ENCODE measurements around the gene TOP2B. TPM values are rescaled to one million over a fixed set of nuclear protein-coding genes. Genes with fewer than 3 reads are reported as not detected.

TOP2B gene
- polyA plus RNA-seq, 6 donors from 2014 or later, result 44.4 to 95.7 (median 66.8) TPM

DNA sequence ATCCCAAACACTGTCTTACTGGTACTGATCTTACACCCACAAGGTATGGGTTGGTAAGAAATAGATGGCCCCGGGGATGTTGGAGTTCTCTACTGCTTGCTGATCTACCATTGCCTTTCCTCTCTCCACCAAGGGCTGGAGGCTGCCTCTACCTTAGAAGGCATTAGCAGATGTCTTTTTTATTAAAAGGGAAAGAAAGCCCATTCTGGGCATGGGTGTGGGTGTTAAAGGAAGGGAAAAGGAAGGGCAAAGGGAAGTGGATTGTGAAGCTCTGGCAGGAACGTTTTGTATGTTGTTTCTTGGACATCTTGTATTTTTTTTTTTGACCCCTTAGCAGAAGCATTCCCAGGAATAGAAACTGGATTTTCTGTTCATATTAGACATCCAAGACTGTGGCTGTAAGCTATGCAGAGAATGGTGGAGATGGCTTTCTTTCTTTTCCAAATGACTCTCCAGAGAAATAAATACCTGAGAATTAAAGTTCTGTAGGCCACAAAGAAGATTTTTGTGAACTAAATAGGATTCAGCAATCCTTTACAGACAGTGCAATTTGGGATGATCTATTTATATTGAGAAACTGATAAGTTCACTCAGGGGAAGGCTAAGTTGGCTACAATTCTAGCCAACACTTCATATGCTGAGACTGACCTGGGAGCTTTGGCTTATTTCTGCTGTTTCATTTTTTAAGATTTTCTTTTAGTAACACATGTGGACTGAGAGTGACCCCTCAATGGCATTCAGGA lies 108.8 kb downstream of the TOP2B start:
- no peaks in the 10 kb centered on the region for H3K36me3 Mint-ChIP-seq
- H3K4me3 Mint-ChIP-seq, result no peak overlapping the region
- no peak overlapping the region for H3K27ac Mint-ChIP-seq
- peaks cover 5 to 11% (median 6%) of the 10 kb centered on the region in 3 donors for H3K27me3 Mint-ChIP-seq
- no peak for ATAC-seq (ENCODE audit: low read depth in 2 of 2)
- no peaks in the 10 kb centered on the region for H3K4me1 Mint-ChIP-seq
- peaks cover 0 to 3% (median 0%) of the 10 kb centered on the region in 7 donors for H3K9me3 Mint-ChIP-seq
- DNase-seq, result no peak

DNA sequence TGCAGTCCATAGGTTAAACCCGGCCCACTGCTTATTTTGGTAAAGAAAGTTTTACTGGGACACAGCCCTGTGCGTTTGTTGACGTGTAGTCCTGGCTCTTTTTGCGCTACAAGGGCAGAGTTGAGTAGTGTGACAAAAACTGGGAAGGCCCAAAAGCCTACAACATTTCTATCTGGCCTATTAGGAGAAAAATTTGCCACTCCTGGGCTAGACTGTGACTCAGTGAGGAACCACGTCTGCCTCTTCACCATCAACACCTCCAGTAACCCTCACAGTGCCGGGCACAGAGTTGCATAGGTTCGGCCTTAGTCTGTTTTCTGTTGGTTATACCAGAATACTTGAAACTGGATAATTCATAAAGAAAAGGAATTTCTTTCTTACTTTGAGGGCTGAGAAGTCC lies 110.3 kb downstream of the TOP2B start:
- no peaks in the 10 kb centered on the region for H3K4me1 Mint-ChIP-seq
- H3K9me3 Mint-ChIP-seq, result peaks cover 0 to 4% (median 0%) of the 10 kb centered on the region in 7 donors
- ATAC-seq (ENCODE audit: low read depth in 2 of 2) (no peak), DNase-seq (no peak)
- H3K36me3 Mint-ChIP-seq, result no peaks in the 10 kb centered on the region
- H3K27ac Mint-ChIP-seq, result no peak overlapping the region
- peaks cover 6 to 11% (median 8%) of the 10 kb centered on the region in 3 donors for H3K27me3 Mint-ChIP-seq
- no peak overlapping the region for H3K4me3 Mint-ChIP-seq

DNA sequence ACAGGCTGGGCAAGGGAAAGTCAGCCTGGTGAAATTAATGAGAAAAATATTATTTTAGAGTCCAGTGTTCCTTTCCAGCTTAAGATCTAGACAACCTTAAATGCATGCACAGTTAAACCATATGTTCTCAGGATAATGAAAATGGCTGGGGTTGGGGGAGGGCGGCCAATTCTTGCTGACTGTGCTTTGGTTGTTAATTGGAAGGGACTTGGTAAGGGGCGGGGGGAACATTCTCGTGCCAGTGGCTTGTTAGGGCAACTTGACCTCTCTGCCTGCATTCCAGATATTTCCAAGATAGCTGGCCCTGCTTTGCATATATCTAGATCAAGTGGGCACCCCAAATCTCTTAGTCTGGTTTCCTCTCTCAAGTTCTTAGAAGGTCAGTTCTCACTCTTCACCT lies 112.5 kb downstream of the TOP2B start:
- no peaks in the 10 kb centered on the region for H3K4me1 Mint-ChIP-seq
- H3K36me3 Mint-ChIP-seq, result no peaks in the 10 kb centered on the region
- H3K4me3 Mint-ChIP-seq, result no peak overlapping the region
- DNase-seq (no peak), ATAC-seq (ENCODE audit: low read depth in 2 of 2) (no peak)
- no peak overlapping the region for H3K27ac Mint-ChIP-seq
- H3K27me3 Mint-ChIP-seq, result peaks cover 8 to 12% (median 11%) of the 10 kb centered on the region in 3 donors
- H3K9me3 Mint-ChIP-seq, result peaks cover 0 to 4% (median 0%) of the 10 kb centered on the region in 7 donors

DNA sequence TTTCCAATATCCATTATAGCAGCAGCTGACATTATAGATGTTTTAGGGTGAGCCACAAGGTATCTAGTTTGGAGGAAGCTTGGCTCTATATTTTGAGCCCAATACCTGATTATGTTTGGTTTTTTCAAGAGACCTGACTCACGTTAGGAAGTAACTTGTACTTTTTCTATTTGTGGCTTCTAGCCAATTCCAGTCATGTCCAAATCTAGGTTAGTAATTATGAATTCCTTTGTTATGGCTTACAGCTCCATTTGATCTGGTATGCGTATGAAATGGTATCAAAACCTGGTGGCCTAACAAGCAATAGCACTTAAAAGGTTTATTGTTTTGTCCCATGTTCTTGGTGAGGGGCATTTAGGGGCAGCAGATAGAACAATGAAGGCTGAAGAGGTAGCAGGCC lies 115.9 kb downstream of the TOP2B start:
- Mint-ChIP-seq H3K27me3 (peaks cover 9 to 20% (median 16%) of the 10 kb centered on the region in 3 donors), H3K36me3 (no peaks in the 10 kb centered on the region), H3K27ac (no peak overlapping the region), H3K4me3 (no peak overlapping the region), H3K9me3 (peaks cover 0 to 4% (median 0%) of the 10 kb centered on the region in 7 donors), H3K4me1 (no peaks in the 10 kb centered on the region)
- no peak for ATAC-seq (ENCODE audit: low read depth in 2 of 2)
- DNase-seq, result no peak

DNA sequence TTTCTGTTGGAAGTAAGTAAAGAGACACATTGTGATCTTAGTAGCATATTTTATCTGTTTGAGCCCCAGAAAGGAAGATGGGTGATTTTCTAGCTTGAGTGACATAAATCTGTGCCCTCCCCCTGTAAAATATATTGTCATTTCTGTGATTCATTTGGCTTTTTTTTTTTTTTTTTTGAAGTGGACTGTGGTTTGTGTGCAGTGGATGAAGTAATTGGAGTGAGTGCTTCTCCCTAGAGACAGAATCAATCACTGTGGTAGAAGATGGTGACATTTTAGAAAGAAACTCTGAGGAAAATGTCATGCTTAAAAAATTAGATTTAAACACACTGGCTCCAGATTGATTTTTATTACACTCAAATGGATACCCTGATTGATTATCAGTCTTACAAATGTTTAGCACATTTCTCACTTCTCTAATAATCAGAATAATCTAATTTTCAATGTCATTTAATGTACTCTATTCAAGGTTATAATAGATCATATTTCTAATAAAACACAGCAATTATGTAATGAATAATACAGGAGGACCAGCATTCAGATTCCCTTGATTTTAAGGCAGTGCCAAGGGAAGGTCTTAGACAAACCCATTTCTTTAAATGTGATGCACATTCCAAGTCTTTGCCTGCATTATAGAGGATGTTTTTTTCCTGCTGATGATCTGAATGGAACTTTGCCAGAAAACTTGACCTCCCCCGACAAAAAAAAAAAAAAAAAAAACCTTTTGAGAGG lies 116.6 kb downstream of the TOP2B start:
- Mint-ChIP-seq H3K27ac (no peak overlapping the region), H3K4me3 (no peak overlapping the region), H3K36me3 (no peaks in the 10 kb centered on the region), H3K9me3 (peaks cover 0 to 4% (median 0%) of the 10 kb centered on the region in 7 donors), H3K4me1 (no peaks in the 10 kb centered on the region), H3K27me3 (peaks cover 6 to 26% (median 16%) of the 10 kb centered on the region in 3 donors)
- no peak for DNase-seq
- ATAC-seq (ENCODE audit: low read depth in 2 of 2), result no peak

Other genes starting within 250 kb of the TOP2B start
- under 1 TPM in 2 of 6 donors, not detected in 4; 0.13 to 0.17 TPM for gene RARB, start 236.6 kb downstream of the TOP2B start, polyA plus RNA-seq (ENCODE audit: low read depth in 6 of 6)
- gene NGLY1, start 118.5 kb upstream of the TOP2B start, polyA plus RNA-seq (ENCODE audit: low read depth in 6 of 6), result 100 to 1,000 TPM in 2 of 6 donors, 10 to 100 TPM in 4; 76.4 to 108 (median 95.4) TPM
- gene OXSM, start 125.2 kb upstream of the TOP2B start, polyA plus RNA-seq (ENCODE audit: low read depth in 6 of 6), result 10 to 100 TPM; 14.5 to 27.5 (median 19.2) TPM

All from naive B cell (primary cell).